Measurements from ENCODE around the gene VMP1.
"Not testable (repeated sequence)": the region's sequence is repeated elsewhere in the genome, so short reads cannot be mapped to it uniquely, and the experiment has no call there.

VMP1 gene

GRCh38 chr17:59712862-59713261 lies 5.4 kb downstream of the VMP1 start:
- no peak for DNase-seq

- DNase-seq = no peak
Observed at GRCh38 chr17:59714255-59714654, 6.8 kb downstream of the VMP1 start.

GRCh38 chr17:59716427-59716826 lies 9.0 kb downstream of the VMP1 start:
- no peak for DNase-seq

- no peak for DNase-seq
Observed at GRCh38 chr17:59719526-59719925, 12.1 kb downstream of the VMP1 start.

- no peak for DNase-seq
Observed at GRCh38 chr17:59722623-59723022, 15.2 kb downstream of the VMP1 start.

- no peak for DNase-seq
Observed at GRCh38 chr17:59723041-59723440, 15.6 kb downstream of the VMP1 start.

- no peak for DNase-seq
Observed at GRCh38 chr17:59723607-59724006, 16.2 kb downstream of the VMP1 start.

- DNase-seq = no peak
Observed at GRCh38 chr17:59725691-59726090, 18.2 kb downstream of the VMP1 start.

- DNase-seq = no peak
Observed at GRCh38 chr17:59727817-59728533, 20.5 kb downstream of the VMP1 start.

- no peak for DNase-seq
Observed at GRCh38 chr17:59730268-59730834, 22.9 kb downstream of the VMP1 start.

- no peak for DNase-seq
Observed at GRCh38 chr17:59733697-59734096, 26.2 kb downstream of the VMP1 start.

- no peak for DNase-seq
Observed at GRCh38 chr17:59734226-59734625, 26.8 kb downstream of the VMP1 start.

GRCh38 chr17:59737324-59737723 lies 29.9 kb downstream of the VMP1 start:
- no peak for DNase-seq

GRCh38 chr17:59743842-59744241 lies 36.4 kb downstream of the VMP1 start:
- no peak for DNase-seq

GRCh38 chr17:59745040-59745439 lies 37.6 kb downstream of the VMP1 start:
- DNase-seq = no peak

- no peak for DNase-seq
Observed at GRCh38 chr17:59746849-59747445, 39.5 kb downstream of the VMP1 start.

- no peak for DNase-seq
Observed at GRCh38 chr17:59748591-59748990, 41.1 kb downstream of the VMP1 start.

GRCh38 chr17:59751955-59752413 lies 44.5 kb downstream of the VMP1 start:
- no peak for DNase-seq

- no peak for DNase-seq
Observed at GRCh38 chr17:59752446-59752845, 45.0 kb downstream of the VMP1 start.

GRCh38 chr17:59752922-59753321 lies 45.5 kb downstream of the VMP1 start:
- DNase-seq = no peak

- no peak for DNase-seq
Observed at GRCh38 chr17:59753522-59754467, 46.3 kb downstream of the VMP1 start.

- no peak for DNase-seq
Observed at GRCh38 chr17:59754552-59754951, 47.1 kb downstream of the VMP1 start.

GRCh38 chr17:59755069-59755468 lies 47.6 kb downstream of the VMP1 start:
- not testable (repeated sequence) for DNase-seq

Data from activated T-cell treated with anti-CD3 and anti-CD28 coated beads, Interleukin-2, amount 50 U/mL, for 1 hour (primary cell).